ENCODE data around the gene ANKRD62.
"Not testable (repeated sequence)": the region's sequence is repeated elsewhere in the genome, so short reads cannot be mapped to it uniquely, and the experiment has no call there.

The ANKRD62 gene

DNA sequence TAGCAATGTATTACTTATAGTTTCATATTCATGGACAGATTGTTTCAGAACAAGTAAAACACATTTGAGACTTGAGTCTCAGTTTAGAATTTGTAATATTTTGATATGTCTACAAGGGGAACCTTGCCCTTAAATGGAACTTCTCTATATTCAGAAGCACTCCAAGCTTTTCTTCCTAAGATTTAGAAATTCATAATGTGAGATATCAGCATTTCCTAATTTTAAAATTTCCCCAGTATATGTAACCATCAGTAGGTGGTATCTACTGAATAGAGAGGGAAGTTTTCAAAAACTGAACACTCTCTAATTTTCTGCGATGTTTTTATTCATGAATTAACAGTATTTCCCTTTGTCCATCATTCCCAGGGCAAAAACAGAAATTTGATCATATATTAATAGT lies 7.6 kb downstream of the ANKRD62 start:
- no peak for DNase-seq

DNA sequence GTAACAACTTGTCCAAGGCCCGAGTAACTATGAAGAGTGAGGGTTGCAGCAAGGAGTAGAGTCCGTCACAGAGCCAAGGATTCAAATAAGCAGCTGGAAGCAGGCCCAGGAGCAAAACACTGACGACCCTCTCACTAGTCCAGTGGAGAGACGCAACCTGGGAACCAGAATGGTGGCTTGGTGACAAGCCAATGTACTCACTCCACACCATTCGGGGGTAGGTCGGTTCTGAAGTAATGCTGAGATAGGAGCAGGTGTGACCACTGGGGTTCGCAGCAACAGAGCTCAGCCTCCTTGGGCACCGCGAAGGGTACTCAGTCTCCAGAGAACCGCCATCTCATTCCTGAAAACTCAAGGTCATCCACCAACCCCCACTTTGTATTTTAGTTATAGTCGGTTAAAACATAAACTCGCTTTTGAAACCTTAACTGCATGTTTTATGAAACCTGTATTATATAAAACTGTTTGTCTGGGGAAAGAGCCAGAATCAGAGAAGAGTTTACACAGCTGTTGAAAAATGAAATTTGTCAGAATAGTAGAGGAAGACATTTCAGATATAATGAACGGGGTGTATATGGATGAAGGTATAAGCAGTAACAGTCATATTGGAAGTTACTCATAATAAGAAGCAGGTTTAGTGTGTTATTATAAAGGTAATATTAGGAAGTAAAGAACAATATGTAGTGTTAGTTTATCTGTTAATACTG lies 8.6 kb downstream of the ANKRD62 start:
- no peak for DNase-seq

DNA sequence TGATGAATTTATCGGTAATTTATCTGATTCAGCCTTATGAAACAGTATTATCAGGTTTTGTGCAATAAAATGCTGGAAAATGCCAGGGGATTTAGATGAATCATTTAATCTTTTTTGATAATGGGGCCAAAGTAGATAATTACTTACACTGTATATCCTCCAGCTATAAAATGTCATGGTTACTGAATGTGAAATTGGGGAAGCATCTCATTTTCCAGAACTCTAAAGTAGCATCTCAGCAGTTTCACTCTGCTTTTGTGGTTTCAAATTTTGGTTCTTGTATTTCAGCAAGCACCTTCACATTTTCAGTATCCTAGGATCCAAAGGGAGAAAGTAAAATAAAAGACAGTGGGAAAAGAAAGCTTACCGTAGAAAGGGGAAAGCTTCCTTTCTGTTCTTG lies 12.8 kb downstream of the ANKRD62 start:
- DNase-seq = no peak

DNA sequence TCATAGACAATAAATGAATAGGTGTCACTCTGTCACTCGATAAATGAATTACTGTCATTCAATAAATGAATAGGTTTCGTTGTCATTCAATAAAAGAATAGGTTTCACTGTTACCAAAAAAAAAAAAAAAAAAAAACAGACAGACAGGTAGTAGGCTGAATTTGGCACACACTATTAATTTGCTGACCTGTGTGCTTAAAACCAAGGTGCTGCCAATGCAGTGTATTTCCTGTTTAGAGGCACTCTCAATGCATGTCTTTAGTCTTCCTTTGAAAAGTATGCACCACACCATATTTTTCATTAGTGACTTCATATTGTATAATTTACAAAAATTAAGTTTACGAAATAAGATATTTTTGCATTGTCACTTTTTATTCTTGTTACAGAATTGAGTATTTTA lies 16.2 kb downstream of the ANKRD62 start:
- DNase-seq = no peak

DNA sequence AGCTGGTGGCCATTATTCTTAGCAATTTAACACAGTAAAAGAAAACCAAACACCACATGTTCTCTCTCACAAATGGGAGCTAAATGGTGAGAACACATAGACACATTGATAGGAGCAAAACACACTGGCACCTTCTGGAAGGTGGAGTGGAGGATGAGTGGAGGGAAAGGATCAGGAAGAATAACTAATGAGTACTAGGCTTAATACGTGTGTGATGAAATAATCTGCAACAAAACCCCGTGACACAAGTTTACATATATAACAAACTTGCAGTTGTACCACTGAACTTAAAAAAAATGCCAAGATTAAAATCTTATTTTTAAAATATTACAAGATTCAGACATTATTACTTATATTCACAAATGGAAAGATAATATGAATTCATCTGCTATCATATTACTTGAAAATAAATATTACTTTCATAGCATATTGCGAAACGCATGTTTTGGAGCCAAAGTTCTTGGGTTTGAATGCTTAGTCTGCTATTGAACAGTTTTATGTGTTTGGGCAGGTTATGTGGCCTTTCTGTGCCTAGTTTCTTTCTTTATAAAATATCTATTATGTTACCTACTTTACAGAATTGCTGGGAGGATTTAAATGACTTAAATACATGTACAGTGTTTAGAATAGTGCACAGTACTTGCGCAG lies 20.5 kb downstream of the ANKRD62 start:
- no peak for DNase-seq

DNA sequence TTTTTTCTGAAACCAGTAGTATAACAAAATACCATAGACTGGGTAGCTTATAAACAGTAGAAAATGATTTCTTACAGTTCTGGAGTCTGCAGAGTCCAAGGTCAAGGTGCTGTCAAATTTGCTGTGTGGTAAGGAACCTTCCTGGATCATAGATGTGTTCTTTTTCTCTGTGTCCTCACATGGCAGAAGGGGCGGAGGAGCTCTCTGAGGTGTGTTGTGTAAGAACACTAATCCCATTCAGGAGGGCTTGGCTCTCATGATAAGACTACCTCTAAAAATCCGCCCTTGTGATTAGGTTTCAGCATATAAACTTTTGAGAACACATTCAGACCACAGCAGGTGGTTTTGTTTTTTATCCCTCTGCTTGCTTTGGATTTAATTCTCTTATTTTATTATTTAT lies 25.7 kb downstream of the ANKRD62 start:
- DNase-seq = no peak

DNA sequence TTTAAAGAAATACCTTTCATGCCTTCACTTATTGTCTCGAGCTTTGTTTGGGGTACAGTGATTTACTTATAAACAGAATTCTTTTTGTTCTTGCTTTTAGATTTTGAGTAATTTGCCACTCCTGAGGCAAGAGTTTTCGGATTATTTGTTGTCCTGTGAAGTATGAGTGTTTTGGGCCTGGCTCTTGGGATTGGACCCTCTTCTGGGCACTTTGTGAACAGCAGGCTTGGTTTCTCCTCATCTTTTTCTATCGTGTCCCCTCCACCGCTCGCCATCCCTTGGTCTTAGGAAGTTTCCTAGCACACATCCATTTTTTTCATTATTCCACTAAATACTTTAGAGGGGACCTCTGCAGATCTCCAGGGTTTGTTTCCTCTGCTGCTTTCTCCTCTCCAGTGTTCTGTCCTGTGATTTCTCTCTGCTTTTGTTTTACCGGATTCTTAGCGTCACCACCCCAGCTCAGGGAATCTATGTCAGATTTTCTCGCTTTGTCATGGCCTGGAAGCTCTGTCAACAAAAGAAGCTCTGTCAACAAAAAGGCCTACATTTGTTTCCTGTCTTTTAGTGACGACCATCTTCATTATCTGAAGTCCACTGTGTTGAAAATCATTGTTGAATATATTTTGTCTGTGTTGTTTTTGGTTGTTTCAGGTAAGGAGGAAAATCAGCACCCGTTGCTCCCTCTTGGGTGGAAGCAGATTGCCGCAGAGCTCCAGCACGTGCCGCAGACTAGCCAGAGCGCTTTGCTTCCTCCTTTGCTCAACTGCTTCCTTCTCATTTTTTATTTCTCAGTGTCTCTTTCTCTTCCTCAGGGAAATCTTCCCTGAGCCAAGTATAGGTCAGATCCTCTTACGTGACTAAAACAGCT lies 27.8 kb downstream of the ANKRD62 start:
- DNase-seq = no peak

DNA sequence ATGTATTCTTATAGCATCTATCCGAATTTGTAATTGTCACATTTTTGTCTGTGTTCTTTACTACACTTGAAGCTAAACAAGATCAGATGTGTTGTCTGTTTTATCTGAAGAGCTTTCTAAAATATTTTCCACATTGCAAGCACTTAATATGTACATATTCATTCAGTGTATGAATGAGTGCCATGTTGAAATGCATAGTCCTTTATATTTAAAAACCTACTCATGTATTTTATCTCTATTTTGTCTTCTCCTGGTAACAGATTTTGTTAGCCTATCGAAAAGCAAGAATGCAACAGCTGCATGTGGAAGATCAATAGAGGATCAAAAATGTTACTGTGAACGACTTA lies 28.4 kb downstream of the ANKRD62 start:
- DNase-seq = not testable (repeated sequence)

DNA sequence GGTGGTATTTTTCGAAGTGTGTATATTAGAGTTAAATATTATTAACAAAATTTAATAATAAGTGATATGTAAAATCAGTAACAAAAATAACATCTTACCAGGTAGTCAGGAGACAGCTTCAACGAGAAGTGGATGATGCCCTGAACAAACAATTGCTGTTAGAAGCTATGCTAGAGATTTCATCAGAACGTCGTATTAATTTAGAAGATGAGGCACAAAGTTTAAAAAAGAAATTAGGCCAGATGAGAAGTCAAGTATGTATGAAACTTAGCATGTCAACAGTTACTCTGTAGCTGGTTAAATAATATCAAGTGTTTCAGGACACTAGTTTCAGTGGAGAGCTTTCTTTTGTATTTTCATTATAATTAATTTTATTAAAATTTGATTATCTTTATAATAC lies 34.0 kb downstream of the ANKRD62 start:
- not testable (repeated sequence) for DNase-seq

DNA sequence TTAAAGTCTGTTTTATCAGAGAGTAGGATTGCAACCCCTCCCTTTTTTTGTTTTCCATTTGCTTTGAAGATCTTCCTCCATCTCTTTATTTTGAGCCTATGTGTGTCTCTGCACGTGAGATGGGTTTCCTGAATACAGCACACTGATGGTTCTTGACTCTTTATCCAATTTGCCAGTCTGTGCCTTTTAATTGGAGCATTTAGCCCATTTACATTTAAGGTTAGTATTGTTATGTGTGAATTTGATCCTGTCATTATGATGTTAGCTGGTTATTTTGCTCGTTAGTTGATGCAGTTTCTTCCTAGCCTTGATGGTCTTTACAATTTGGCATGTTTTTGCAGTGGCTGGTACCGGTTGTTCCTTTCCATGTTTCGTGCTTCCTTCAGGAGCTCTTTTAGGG lies 45.2 kb downstream of the ANKRD62 start:
- DNase-seq = not testable (repeated sequence)

DNA sequence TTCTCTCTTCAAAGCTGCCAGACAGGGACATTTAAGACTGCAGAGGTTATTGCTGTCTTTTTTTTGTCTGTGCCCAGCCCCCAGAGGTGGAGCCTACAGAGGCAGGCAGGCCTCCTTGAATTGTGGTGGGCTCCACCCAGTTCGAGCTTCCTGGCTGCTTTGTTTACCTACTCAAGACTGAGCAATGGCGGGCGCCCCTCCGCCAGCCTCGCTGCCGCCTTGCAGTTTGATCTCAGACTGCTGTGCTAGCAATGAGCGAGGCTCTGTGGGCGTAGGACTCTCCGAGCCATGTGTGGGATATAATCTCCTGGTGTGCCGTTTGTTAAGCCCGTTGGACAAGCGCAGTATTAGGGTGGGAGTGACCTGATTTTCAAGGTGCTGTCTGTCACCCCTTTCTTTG lies 47.2 kb downstream of the ANKRD62 start:
- DNase-seq = not testable (repeated sequence)

DNA sequence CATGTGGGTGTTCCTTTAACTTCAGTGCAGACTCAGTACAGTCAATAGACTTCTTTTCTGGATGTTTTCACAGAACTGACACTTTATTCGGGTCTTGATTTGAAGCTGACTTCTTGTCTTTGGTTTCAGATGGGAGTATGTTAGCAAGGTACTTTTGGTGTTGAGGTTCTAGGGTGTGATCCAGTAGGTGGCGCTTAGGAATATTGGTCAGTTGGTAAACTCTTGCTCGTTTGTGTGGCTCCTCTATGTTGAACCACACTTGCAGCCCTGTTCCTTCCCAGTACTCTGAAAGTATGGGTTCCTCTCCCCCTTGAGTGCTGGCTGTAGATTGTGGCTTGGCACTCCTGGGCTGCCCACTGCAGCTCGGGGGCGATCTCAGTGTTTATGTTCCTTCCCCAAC lies 48.1 kb downstream of the ANKRD62 start:
- DNase-seq = not testable (repeated sequence)

DNA sequence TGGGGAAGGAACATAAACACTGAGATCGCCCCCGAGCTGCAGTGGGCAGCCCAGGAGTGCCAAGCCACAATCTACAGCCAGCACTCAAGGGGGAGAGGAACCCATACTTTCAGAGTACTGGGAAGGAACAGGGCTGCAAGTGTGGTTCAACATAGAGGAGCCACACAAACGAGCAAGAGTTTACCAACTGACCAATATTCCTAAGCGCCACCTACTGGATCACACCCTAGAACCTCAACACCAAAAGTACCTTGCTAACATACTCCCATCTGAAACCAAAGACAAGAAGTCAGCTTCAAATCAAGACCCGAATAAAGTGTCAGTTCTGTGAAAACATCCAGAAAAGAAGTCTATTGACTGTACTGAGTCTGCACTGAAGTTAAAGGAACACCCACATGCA lies 55.8 kb downstream of the ANKRD62 start:
- DNase-seq = not testable (repeated sequence)

DNA sequence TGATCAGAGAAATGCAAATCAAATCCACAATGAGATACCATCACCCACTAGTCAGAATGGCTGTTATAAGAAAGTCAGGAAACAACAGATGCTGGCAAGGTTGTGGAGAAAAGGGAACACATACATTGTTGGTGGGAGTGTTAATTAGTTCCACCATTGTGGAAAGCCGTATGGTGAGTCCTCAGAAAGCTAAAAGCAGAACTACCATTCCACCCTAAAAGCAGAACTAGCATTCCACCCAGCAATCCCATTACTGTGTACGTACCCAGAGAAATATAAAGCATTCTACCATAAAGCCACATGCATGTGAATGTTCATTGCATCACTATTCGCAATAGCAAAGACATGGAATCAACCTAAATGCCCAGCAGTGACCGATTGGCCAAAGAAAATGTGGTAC lies 60.7 kb downstream of the ANKRD62 start:
- no peak for DNase-seq

DNA sequence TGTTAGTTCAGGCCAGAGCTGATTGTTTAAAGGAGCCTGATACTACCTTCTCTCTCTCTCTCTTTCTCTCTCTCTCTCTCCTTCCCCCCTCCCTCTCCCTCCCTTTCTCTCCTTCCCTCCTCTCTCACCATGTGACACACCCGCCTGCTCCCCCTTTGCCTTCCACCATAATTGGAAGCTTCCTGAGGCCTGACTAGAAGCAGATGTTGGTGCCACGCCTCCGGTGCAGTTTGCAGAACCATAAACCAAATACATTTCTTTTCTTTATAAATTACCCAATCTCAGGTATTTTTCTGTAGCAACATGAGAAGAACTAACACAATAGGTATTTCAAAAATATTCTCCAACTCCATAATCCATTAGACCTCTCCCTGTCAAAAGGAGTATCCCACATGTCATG lies 62.4 kb downstream of the ANKRD62 start:
- DNase-seq = no peak

DNA sequence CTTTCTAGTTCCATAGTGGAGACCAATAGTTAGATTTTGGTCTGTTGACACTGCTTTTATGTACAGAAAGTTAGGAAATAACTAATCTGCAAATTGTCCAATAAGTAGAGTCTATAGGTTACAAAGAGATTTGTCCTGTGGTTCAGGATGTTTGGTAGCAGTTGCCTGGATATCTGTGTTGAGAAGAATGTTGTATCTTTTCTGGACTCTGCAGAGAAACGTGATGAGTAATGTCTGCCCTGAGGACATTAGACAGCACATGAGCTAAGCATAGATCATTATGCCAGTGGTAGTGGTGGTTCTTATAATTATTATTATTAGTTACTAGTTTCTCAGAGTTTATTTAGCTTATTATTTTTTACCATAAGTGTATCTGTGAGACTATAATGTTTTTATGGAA lies 65.8 kb downstream of the ANKRD62 start:
- DNase-seq = no peak

DNA sequence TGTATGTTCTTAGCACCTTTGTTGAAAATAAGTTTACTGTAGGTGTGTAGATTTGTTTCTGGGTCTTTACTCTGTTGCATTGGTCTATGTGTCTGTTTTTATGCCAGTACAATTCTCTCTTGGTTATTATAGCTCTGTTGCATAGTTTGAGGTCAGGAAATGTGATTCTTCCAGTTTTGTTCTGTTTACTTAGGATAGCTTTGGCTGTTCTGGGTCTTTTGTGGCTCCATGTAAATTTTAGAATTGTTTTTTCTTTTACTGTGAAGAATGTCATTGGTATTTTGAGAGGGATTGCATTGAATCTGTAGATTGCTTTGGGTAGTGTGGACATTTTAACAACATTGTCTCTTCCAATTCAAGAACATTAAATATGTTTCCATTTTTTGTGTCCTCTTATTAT lies 69.1 kb downstream of the ANKRD62 start:
- no peak for DNase-seq

DNA sequence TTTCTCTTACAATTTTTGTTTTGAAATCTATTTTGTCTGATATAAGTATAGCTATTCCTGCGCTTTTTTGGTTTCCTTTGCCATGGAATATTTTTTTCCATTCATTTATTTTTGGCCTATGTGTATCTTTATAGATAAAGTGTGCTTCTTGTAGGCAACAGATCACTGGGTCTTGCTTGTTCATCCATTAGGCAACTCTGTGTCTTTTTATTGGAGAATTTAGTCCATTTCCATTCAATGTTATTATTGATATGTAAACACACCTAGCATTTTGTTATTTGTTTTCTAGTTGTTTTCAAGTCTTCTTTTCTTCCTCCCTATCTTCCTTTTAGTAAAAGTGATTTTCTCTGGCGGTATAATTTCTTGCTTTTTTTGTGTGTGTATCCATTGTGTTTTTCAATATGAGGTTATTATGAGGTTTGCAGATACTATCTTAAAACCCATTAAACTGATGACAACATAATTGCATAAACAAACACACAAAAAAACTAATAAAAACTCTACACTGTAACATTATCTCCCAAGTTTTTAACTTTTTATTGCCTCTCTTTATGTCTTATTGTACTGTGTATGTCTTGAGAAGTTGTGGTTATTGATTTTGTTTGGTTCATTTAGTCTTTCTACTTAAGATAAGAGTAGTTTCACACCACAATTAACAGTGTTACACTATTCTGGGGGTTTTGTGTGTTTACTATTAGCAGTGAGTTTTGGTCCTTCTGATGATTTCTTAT lies 71.6 kb downstream of the ANKRD62 start:
- no peak for DNase-seq
